GM15510 (cell line): ENCODE results near the gene UBE2O.

Experiments used
- POLR2A ChIP-seq: IDR thresholded peaks from 3 replicates; pipeline ENCODE4 v1.6.1; 2011; ENCODE audit warnings: borderline replicate concordance; ENCODE audit not compliant: insufficient read length; ENCODE audit errors: extremely low read depth

The UBE2O gene

GRCh38 chr17:76452660-76453430 lies at the start of gene UBE2O:
Gene UBE2O, minus strand, starts transcription at chr17:76453152. Its CDS starts 11 bp downstream, at chr17:76453141.
- TF ChIP-seq POLR2A = peak; percentile 87

GRCh38 chr17:76501827-76502307 lies 48.9 kb upstream of the UBE2O start:
- no peak for TF ChIP-seq POLR2A

- TF ChIP-seq POLR2A = peak; percentile 96
Observed at GRCh38 chr17:76501018-76501826, 48.3 kb upstream of the UBE2O start, which contains the start of gene RHBDF2. Gene RHBDF2, minus strand, starts transcription at chr17:76501423. Its CDS starts 19,899 bp downstream, at chr17:76481524.

- TF ChIP-seq POLR2A = no peak
Observed at GRCh38 chr17:76500747-76501017, 47.7 kb upstream of the UBE2O start.

- no peak for TF ChIP-seq POLR2A
Observed at GRCh38 chr17:76500074-76500746, 47.3 kb upstream of the UBE2O start.

GRCh38 chr17:76499267-76499667 lies 46.3 kb upstream of the UBE2O start:
- TF ChIP-seq POLR2A = peak; percentile 22

GRCh38 chr17:76498876-76499251 lies 45.9 kb upstream of the UBE2O start:
- no peak for TF ChIP-seq POLR2A

GRCh38 chr17:76497979-76498875 lies 45.3 kb upstream of the UBE2O start:
- no peak for TF ChIP-seq POLR2A

- TF ChIP-seq POLR2A = no peak
Observed at GRCh38 chr17:76497699-76497978, 44.7 kb upstream of the UBE2O start.

GRCh38 chr17:76496464-76496863 lies 43.5 kb upstream of the UBE2O start:
- no peak for TF ChIP-seq POLR2A

GRCh38 chr17:76495663-76496400 lies 42.9 kb upstream of the UBE2O start:
- no peak for TF ChIP-seq POLR2A

- peak; percentile 9 for TF ChIP-seq POLR2A
Observed at GRCh38 chr17:76493505-76494167, 40.7 kb upstream of the UBE2O start.

- peak; percentile 27 for TF ChIP-seq POLR2A
Observed at GRCh38 chr17:76492989-76493501, 40.1 kb upstream of the UBE2O start.

- peak; percentile 26 for TF ChIP-seq POLR2A
Observed at GRCh38 chr17:76492123-76492988, 39.4 kb upstream of the UBE2O start.
